ENCODE measurements around the gene NEO1. TPM values are rescaled to one million over a fixed set of nuclear protein-coding genes. Genes with fewer than 3 reads are reported as not detected.
A peak's percentile ranks its signal among the peaks of the same experiment; 100 is the strongest.

NEO1 gene
- polyA plus RNA-seq, 1 of the 3 experiments (the other 2 are of a cell fraction) = 13.1 TPM

GRCh38 chr15:73240866-73241499, 188.7 kb downstream of the NEO1 start:
- no peaks in the 10 kb centered on the region for H3K9me2 ChIP-seq
- no peak overlapping the region for H3K4me2 ChIP-seq
- DNase-seq = peak; percentile 47
- H3K4me3 ChIP-seq (ENCODE audit: low read depth in 2 of 2, low read length in 1 of 2) = no peak overlapping the region; a peak in 1 of 4 replicates
- ChIA-PET POLR2A (no interaction called here), CTCF (interaction anchor here (0.6 to 8.7 kb wide), 42 partner anchors 10 to 744 kb away, joined by 3 to 124 read pairs (median 4); no protein-coding TSS in a partner anchor)
- H3K4me1 ChIP-seq (ENCODE audit: control insufficient read depth in 1 of 2, insufficient read depth in 2 of 2, low read depth in 1 of 2, low read length in 1 of 2) = peaks cover 0 to 24% of the 10 kb centered on the region in 2 experiments; a peak in 2 of 4 replicates
- no peak overlapping the region for H2AFZ ChIP-seq (ENCODE audit: low read depth)
- TF ChIP-seq TCF12 (IDR thresholded peaks at IDR 0.05) (no peak), MEF2A (IDR thresholded peaks at IDR 0.05; ENCODE audit: borderline replicate concordance, low read depth) (no peak), ELF1 (IDR thresholded peaks at IDR 0.05) (peak; percentile 52; the same call in 1 of the 2 replicates), GABPA (IDR thresholded peaks at IDR 0.05; ENCODE audit: low read depth) (no peak), POLR2AphosphoS5 (IDR thresholded peaks at IDR 0.05; ENCODE audit: low read depth, low read length) (no peak), SIN3A (IDR thresholded peaks at IDR 0.05; ENCODE audit: borderline replicate concordance, low read depth, low read length) (no peak), FOXM1 (IDR thresholded peaks at IDR 0.05; ENCODE audit: low read depth) (no peak), CTCF (IDR thresholded peaks at IDR 0.05) (peak; percentile 95), NFIC (IDR thresholded peaks at IDR 0.05; ENCODE audit: borderline replicate concordance) (no peak), RAD21 (IDR thresholded peaks at IDR 0.05; ENCODE audit: low read length) (peak; percentile 82), SMC3 (IDR thresholded peaks at IDR 0.05; ENCODE audit: low read depth, low read length) (peak; percentile 59)
- no peaks in the 10 kb centered on the region for H3K79me2 ChIP-seq (ENCODE audit: insufficient read depth)
- H4K20me1 ChIP-seq (ENCODE audit: insufficient read depth) = no peaks in the 10 kb centered on the region
- no peaks in the 10 kb centered on the region for H3K27me3 ChIP-seq (ENCODE audit: insufficient read depth)
- no peaks in the 10 kb centered on the region for H3K9me3 ChIP-seq
- no peak overlapping the region for H3K27ac ChIP-seq (ENCODE audit: low read depth in 2 of 2, low read length in 1 of 2)
- H3F3A ChIP-seq (replicated peaks; ENCODE audit: insufficient read depth) = no peaks in the 10 kb centered on the region
- no peak overlapping the region for H3K9ac ChIP-seq
- peaks cover 2 to 3% of the 10 kb centered on the region in 2 experiments for H3K36me3 ChIP-seq (replicated peaks in 1 of 2; ENCODE audit: control insufficient read depth in 1 of 2, insufficient read depth in 2 of 2, low read length in 1 of 2)
- 21% methylated on average over 4 of the region's 4 CpGs for WGBS (ENCODE audit: low lambda C conversion rate)

GRCh38 chr15:73244333-73244732, 192.1 kb downstream of the NEO1 start:
- peak; percentile 10 for DNase-seq
- CTCF ChIA-PET = interaction anchor here (0.9 to 8.7 kb wide), 7 partner anchors 8 to 515 kb away, joined by 3 to 124 read pairs (median 4); no protein-coding TSS in a partner anchor
- WGBS (ENCODE audit: low lambda C conversion rate) = 92% methylated on average over 6 of the region's 6 CpGs

More at GRCh38 chr15:73244333-73244732, 192.1 kb downstream of the NEO1 start:
- TF ChIP-seq CTCF (IDR thresholded peaks at IDR 0.05) (peak; percentile 33; the same call in 1 of the 2 replicates), NFIC (IDR thresholded peaks at IDR 0.05; ENCODE audit: borderline replicate concordance) (no peak), POLR2AphosphoS5 (IDR thresholded peaks at IDR 0.05; ENCODE audit: low read depth, low read length) (no peak), USF2 (IDR thresholded peaks at IDR 0.05; ENCODE audit: borderline replicate concordance, low read depth, low read length) (no peak), RCOR1 (IDR thresholded peaks at IDR 0.05; ENCODE audit: low read length) (no peak), IRF3 (IDR thresholded peaks at IDR 0.05; ENCODE audit: low read depth, low read length) (no peak), CHD2 (IDR thresholded peaks at IDR 0.05; ENCODE audit: low read length, partially characterized antibody) (no peak), RAD21 (IDR thresholded peaks at IDR 0.05; ENCODE audit: low read length) (peak; percentile 52), FOSL2 (IDR thresholded peaks at IDR 0.05; ENCODE audit: borderline replicate concordance, low read depth) (no peak), ELF1 (IDR thresholded peaks at IDR 0.05) (no peak), GATA2 (CRISPR knock-in tag; IDR thresholded peaks at IDR 0.05) (no peak)
- Histone ChIP-seq H3K9me2 (no peaks in the 10 kb centered on the region), H3K9me3 (no peaks in the 10 kb centered on the region), H3K79me2 (ENCODE audit: insufficient read depth) (no peaks in the 10 kb centered on the region), H3F3A (replicated peaks; ENCODE audit: insufficient read depth) (no peaks in the 10 kb centered on the region), H3K9ac (no peak overlapping the region), H3K4me3 (ENCODE audit: low read depth in 2 of 2, low read length in 1 of 2) (no peak overlapping the region), H4K20me1 (ENCODE audit: insufficient read depth) (no peaks in the 10 kb centered on the region), H3K27me3 (ENCODE audit: insufficient read depth) (no peaks in the 10 kb centered on the region), H2AFZ (ENCODE audit: low read depth) (no peak overlapping the region), H3K27ac (ENCODE audit: low read depth in 2 of 2, low read length in 1 of 2) (no peak overlapping the region), H3K36me3 (replicated peaks in 1 of 2; ENCODE audit: control insufficient read depth in 1 of 2, insufficient read depth in 2 of 2, low read length in 1 of 2) (peaks cover 6 to 11% of the 10 kb centered on the region in 2 experiments), H3K4me1 (ENCODE audit: control insufficient read depth in 1 of 2, insufficient read depth in 2 of 2, low read depth in 1 of 2, low read length in 1 of 2) (peaks cover 0 to 10% of the 10 kb centered on the region in 2 experiments; a peak in 2 of 4 replicates), H3K4me2 (no peak overlapping the region)
- POLR2A ChIA-PET = no interaction called here
